Measurements from ENCODE around the gene ACTR1B. TPM values are rescaled to one million over a fixed set of nuclear protein-coding genes. Genes with fewer than 3 reads are reported as not detected.

Gene ACTR1B
- polyA plus RNA-seq, 1 of the 3 experiments (the other 2 are of a cell fraction), result 51.5 TPM

GRCh38 chr2:97678298-97678697 is 14.5 kb upstream of the ACTR1B start:
- TF ChIP-seq SIN3A (IDR thresholded peaks at IDR 0.05; ENCODE audit: borderline replicate concordance, low read depth, low read length) (no peak), POLR2AphosphoS5 (IDR thresholded peaks at IDR 0.05; ENCODE audit: low read depth, low read length) (no peak), USF1 (IDR thresholded peaks at IDR 0.05; ENCODE audit: borderline replicate concordance, low read depth) (no peak), CTCF (IDR thresholded peaks at IDR 0.05) (no peak), GABPA (IDR thresholded peaks at IDR 0.05; ENCODE audit: low read depth) (no peak), YY1 (IDR thresholded peaks at IDR 0.05; ENCODE audit: low read depth) (no peak)
- no peaks in the 10 kb centered on the region for H3K79me2 ChIP-seq (ENCODE audit: insufficient read depth)
- no peaks in the 10 kb centered on the region for H3K4me1 ChIP-seq (ENCODE audit: control insufficient read depth in 1 of 2, insufficient read depth in 2 of 2, low read depth in 1 of 2, low read length in 1 of 2)
- H3K9me2 ChIP-seq, result no peaks in the 10 kb centered on the region
- H3K27ac ChIP-seq (ENCODE audit: low read depth in 2 of 2, low read length in 1 of 2), result no peak overlapping the region
- no peaks in the 10 kb centered on the region for H3K36me3 ChIP-seq (replicated peaks in 1 of 2; ENCODE audit: control insufficient read depth in 1 of 2, insufficient read depth in 2 of 2, low read length in 1 of 2)
- H2AFZ ChIP-seq (ENCODE audit: low read depth), result no peak overlapping the region
- POLR2A ChIA-PET, result no interaction called here
- H3K9ac ChIP-seq, result no peak overlapping the region
- CTCF ChIA-PET, result interaction anchor here (0.9 kb wide), 1 partner anchor 88 kb away, joined by 3 read pairs; no protein-coding TSS in a partner anchor
- no peak for DNase-seq
- no peaks in the 10 kb centered on the region for H3K27me3 ChIP-seq (ENCODE audit: insufficient read depth)
- no peaks in the 10 kb centered on the region for H3K9me3 ChIP-seq
- no peak overlapping the region for H3K4me3 ChIP-seq (ENCODE audit: low read depth in 2 of 2, low read length in 1 of 2)
- no peaks in the 10 kb centered on the region for H3F3A ChIP-seq (replicated peaks; ENCODE audit: insufficient read depth)
- no peaks in the 10 kb centered on the region for H4K20me1 ChIP-seq (ENCODE audit: insufficient read depth)
- WGBS (ENCODE audit: low lambda C conversion rate), result 100% methylated on average over 1 of the region's 1 CpG
- H3K4me2 ChIP-seq, result no peak overlapping the region

GRCh38 chr2:97677480-97677879 is 13.6 kb upstream of the ACTR1B start:
- DNase-seq, result no peak
- H3K4me1 ChIP-seq (ENCODE audit: control insufficient read depth in 1 of 2, insufficient read depth in 2 of 2, low read depth in 1 of 2, low read length in 1 of 2), result no peaks in the 10 kb centered on the region
- H3K79me2 ChIP-seq (ENCODE audit: insufficient read depth), result no peaks in the 10 kb centered on the region
- no peaks in the 10 kb centered on the region for H4K20me1 ChIP-seq (ENCODE audit: insufficient read depth)
- no peak overlapping the region for H3K4me3 ChIP-seq (ENCODE audit: low read depth in 2 of 2, low read length in 1 of 2)
- H3K9me3 ChIP-seq, result no peaks in the 10 kb centered on the region
- no peak overlapping the region for H3K27ac ChIP-seq (ENCODE audit: low read depth in 2 of 2, low read length in 1 of 2)
- no peak overlapping the region for H3K9ac ChIP-seq
- no peaks in the 10 kb centered on the region for H3K27me3 ChIP-seq (ENCODE audit: insufficient read depth)
- no peaks in the 10 kb centered on the region for H3F3A ChIP-seq (replicated peaks; ENCODE audit: insufficient read depth)
- ChIA-PET POLR2A (no interaction called here), CTCF (interaction anchor here (0.8 to 3.5 kb wide), 3 partner anchors 14 to 87 kb away, joined by 3 to 26 read pairs (median 4); partner anchors contain the start of gene ACTR1B)
- no peaks in the 10 kb centered on the region for H3K36me3 ChIP-seq (replicated peaks in 1 of 2; ENCODE audit: control insufficient read depth in 1 of 2, insufficient read depth in 2 of 2, low read length in 1 of 2)
- no peak overlapping the region for H3K4me2 ChIP-seq
- H3K9me2 ChIP-seq, result no peaks in the 10 kb centered on the region
- no peak overlapping the region for H2AFZ ChIP-seq (ENCODE audit: low read depth)
- 79% methylated on average over 2 of the region's 2 CpGs for WGBS (ENCODE audit: low lambda C conversion rate)
- no peak for TF ChIP-seq POLR2AphosphoS5 (IDR thresholded peaks at IDR 0.05; ENCODE audit: low read depth, low read length)
- TF ChIP-seq SIN3A (IDR thresholded peaks at IDR 0.05; ENCODE audit: borderline replicate concordance, low read depth, low read length), result no peak
- no peak for TF ChIP-seq CTCF (IDR thresholded peaks at IDR 0.05)
- TF ChIP-seq, protein P1, sequence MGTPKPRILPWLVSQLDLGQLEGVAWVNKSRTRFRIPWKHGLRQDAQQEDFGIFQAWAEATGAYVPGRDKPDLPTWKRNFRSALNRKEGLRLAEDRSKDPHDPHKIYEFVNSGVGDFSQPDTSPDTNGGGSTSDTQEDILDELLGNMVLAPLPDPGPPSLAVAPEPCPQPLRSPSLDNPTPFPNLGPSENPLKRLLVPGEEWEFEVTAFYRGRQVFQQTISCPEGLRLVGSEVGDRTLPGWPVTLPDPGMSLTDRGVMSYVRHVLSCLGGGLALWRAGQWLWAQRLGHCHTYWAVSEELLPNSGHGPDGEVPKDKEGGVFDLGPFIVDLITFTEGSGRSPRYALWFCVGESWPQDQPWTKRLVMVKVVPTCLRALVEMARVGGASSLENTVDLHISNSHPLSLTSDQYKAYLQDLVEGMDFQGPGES (IDR thresholded peaks at IDR 0.05; ENCODE audit: low read depth, low read length), result no peak
- TF ChIP-seq YY1 (IDR thresholded peaks at IDR 0.05; ENCODE audit: low read depth), result no peak
- no peak for TF ChIP-seq RAD21 (IDR thresholded peaks at IDR 0.05; ENCODE audit: low read length)
- TF ChIP-seq EP300 (IDR thresholded peaks at IDR 0.05; ENCODE audit: borderline replicate concordance in 1 of 2, low read depth in 1 of 2, low read length in 1 of 2), result no peak
- TF ChIP-seq TEAD4 (IDR thresholded peaks at IDR 0.05; ENCODE audit: borderline replicate concordance, insufficient read depth), result no peak
- no peak for TF ChIP-seq MEF2A (IDR thresholded peaks at IDR 0.05; ENCODE audit: borderline replicate concordance, low read depth)
- no peak for TF ChIP-seq FOXM1 (IDR thresholded peaks at IDR 0.05; ENCODE audit: low read depth)
- TF ChIP-seq GABPA (IDR thresholded peaks at IDR 0.05; ENCODE audit: low read depth), result no peak
- TF ChIP-seq CHD2 (IDR thresholded peaks at IDR 0.05; ENCODE audit: low read length, partially characterized antibody), result no peak
- TF ChIP-seq NFIC (IDR thresholded peaks at IDR 0.05; ENCODE audit: borderline replicate concordance), result no peak
- TF ChIP-seq, protein P2, sequence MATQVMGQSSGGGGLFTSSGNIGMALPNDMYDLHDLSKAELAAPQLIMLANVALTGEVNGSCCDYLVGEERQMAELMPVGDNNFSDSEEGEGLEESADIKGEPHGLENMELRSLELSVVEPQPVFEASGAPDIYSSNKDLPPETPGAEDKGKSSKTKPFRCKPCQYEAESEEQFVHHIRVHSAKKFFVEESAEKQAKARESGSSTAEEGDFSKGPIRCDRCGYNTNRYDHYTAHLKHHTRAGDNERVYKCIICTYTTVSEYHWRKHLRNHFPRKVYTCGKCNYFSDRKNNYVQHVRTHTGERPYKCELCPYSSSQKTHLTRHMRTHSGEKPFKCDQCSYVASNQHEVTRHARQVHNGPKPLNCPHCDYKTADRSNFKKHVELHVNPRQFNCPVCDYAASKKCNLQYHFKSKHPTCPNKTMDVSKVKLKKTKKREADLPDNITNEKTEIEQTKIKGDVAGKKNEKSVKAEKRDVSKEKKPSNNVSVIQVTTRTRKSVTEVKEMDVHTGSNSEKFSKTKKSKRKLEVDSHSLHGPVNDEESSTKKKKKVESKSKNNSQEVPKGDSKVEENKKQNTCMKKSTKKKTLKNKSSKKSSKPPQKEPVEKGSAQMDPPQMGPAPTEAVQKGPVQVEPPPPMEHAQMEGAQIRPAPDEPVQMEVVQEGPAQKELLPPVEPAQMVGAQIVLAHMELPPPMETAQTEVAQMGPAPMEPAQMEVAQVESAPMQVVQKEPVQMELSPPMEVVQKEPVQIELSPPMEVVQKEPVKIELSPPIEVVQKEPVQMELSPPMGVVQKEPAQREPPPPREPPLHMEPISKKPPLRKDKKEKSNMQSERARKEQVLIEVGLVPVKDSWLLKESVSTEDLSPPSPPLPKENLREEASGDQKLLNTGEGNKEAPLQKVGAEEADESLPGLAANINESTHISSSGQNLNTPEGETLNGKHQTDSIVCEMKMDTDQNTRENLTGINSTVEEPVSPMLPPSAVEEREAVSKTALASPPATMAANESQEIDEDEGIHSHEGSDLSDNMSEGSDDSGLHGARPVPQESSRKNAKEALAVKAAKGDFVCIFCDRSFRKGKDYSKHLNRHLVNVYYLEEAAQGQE (IDR thresholded peaks at IDR 0.05; ENCODE audit: low read depth, low read length), result no peak
- no peak for TF ChIP-seq EZH2phosphoT487 (IDR thresholded peaks at IDR 0.05; ENCODE audit: borderline replicate concordance, low read depth)
- TF ChIP-seq RXRA (IDR thresholded peaks at IDR 0.05; ENCODE audit: borderline replicate concordance, low read depth), result no peak
